NB4 (cell line): ENCODE data around the gene TMEM41B.

Source experiments
- POLR2A ChIP-seq: IDR thresholded peaks from 2 replicates; pipeline ENCODE4 v1.6.1; 2011; ENCODE audit warnings: mild to moderate bottlenecking; ENCODE audit not compliant: insufficient read length; ENCODE audit errors: extremely low read depth
- TF ChIP-seq, protein P1 (sequence below): IDR thresholded peaks from one replicate; pipeline ENCODE4 v1.5.1; 2012; ENCODE audit warnings: low read depth, low read length

DNA sequence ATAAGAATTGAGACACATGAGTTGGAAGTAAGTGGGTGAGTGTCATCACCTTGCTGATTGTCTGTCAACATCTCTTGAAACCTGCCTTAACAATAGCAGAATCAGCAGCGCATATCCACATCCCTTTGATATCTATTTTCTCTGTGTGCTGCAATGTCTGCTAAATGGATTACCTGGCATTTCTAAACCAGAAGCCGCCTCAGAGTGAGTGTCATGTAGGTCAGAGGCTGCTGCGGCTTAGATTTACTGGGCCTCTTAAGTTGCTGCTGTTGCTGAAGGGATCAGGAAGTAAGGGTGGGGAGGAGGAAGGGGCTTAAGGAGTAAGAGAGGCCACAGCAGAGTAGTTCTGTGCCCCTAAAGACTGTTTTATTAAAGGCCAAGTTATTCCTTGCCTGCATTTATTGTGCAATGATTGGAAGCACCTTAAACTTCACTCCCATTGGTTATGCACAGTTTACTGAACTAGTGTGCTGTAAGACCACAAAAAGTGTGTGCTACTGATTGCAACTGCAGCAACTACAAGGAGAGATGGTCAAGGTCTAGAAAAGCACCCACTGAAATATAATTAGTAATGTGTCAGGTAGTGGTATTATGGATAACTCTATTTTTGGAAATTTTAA is 29.8 kb upstream of the TMEM41B start:
- TF ChIP-seq, protein P1, sequence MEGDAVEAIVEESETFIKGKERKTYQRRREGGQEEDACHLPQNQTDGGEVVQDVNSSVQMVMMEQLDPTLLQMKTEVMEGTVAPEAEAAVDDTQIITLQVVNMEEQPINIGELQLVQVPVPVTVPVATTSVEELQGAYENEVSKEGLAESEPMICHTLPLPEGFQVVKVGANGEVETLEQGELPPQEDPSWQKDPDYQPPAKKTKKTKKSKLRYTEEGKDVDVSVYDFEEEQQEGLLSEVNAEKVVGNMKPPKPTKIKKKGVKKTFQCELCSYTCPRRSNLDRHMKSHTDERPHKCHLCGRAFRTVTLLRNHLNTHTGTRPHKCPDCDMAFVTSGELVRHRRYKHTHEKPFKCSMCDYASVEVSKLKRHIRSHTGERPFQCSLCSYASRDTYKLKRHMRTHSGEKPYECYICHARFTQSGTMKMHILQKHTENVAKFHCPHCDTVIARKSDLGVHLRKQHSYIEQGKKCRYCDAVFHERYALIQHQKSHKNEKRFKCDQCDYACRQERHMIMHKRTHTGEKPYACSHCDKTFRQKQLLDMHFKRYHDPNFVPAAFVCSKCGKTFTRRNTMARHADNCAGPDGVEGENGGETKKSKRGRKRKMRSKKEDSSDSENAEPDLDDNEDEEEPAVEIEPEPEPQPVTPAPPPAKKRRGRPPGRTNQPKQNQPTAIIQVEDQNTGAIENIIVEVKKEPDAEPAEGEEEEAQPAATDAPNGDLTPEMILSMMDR: no peak
- no peak for TF ChIP-seq POLR2A
